HEK293 (cell line): ENCODE results near the gene NECTIN1.

Experiments used
- CTCF ChIA-PET: fragments of 350-600 bp; formaldehyde crosslinking; extraction: SDS; loops from one replicate; lab custom pipeline; 2021; ENCODE audit warnings: antibody characterized with exemption; lab: Yijun Ruan, JAX
- POLR2A ChIA-PET: fragments of 300-600 bp; formaldehyde crosslinking; extraction: SDS; loops from one replicate; lab custom pipeline; 2020; ENCODE audit warnings: antibody characterized with exemption, inconsistent platforms; lab: Yijun Ruan, JAX
- H3K27ac ChIP-seq: fragments of 200-500 bp; sonication (Bioruptor generic); 2 replicates; pipeline ENCODE4 v1.5.1; 2014; ENCODE audit warnings: low read depth, low read length, control low read depth, inconsistent platforms; ENCODE audit errors: extremely low read depth
- H3K36me3 ChIP-seq, 2 experiments: fragments of 200-500 bp in 1 of 2; sonication (Bioruptor generic) in 1 of 2; 1 replicate in 1 of 2; 2 replicates in 1 of 2; pipeline ENCODE4 v1.5.1; 2014 to 2017; ENCODE audit warnings: inconsistent platforms in 2 of 2, low read length in 2 of 2; ENCODE audit not compliant: control insufficient read depth in 2 of 2, insufficient read depth in 1 of 2
- H3K4me1 ChIP-seq: fragments of 200-500 bp; sonication (Bioruptor generic); 2 replicates; pipeline ENCODE4 v1.5.1; 2014; ENCODE audit warnings: mild to moderate bottlenecking, low read length, inconsistent platforms; ENCODE audit not compliant: control insufficient read depth, insufficient read depth
- H3K4me3 ChIP-seq: 2 replicates; pipeline ENCODE4 v1.5.1; 2011; ENCODE audit warnings: low read depth, mild to moderate bottlenecking, control low read depth, low read length, moderate library complexity
- H3K9me3 ChIP-seq: fragments of 200-500 bp; sonication (Bioruptor generic); 2 replicates; pipeline ENCODE4 v1.5.1; 2014; ENCODE audit warnings: low read depth, low read length, inconsistent platforms; ENCODE audit not compliant: control insufficient read depth, insufficient read depth
- ATF2 ChIP-seq: fragments of 450-650 bp; formaldehyde crosslinking; IDR thresholded peaks from 2 replicates; pipeline ENCODE4 v1.5.1; 2016; ENCODE audit warnings: missing biosample characterization, missing genetic modification characterization, low read depth
- BCL11B ChIP-seq: fragments of 450-650 bp; formaldehyde crosslinking; IDR thresholded peaks from 2 replicates; pipeline ENCODE4 v1.5.1; 2016; ENCODE audit warnings: low read depth, missing biosample characterization, missing genetic modification characterization
- EGR2 ChIP-seq: fragments of 450-650 bp; formaldehyde crosslinking; IDR thresholded peaks from 2 replicates; pipeline ENCODE4 v1.5.1; 2016; ENCODE audit warnings: low read depth, missing biosample characterization, missing genetic modification characterization
- GLI4 ChIP-seq: fragments of 450-650 bp; formaldehyde crosslinking; IDR thresholded peaks from 2 replicates; pipeline ENCODE4 v1.5.1; 2016; ENCODE audit warnings: missing biosample characterization, missing genetic modification characterization
- SCRT1 ChIP-seq: fragments of 450-650 bp; formaldehyde crosslinking; IDR thresholded peaks from 2 replicates; pipeline ENCODE4 v1.5.1; 2016; ENCODE audit warnings: missing biosample characterization, missing genetic modification characterization, borderline replicate concordance
- SP7 ChIP-seq: fragments of 450-650 bp; formaldehyde crosslinking; IDR thresholded peaks from 2 replicates; pipeline ENCODE4 v1.5.1; 2016; ENCODE audit warnings: missing biosample characterization, missing genetic modification characterization
- ZBTB7A ChIP-seq: fragments of 450-650 bp; formaldehyde crosslinking; IDR thresholded peaks from 2 replicates; pipeline ENCODE4 v1.5.1; 2016; ENCODE audit warnings: low read depth, missing biosample characterization, missing genetic modification characterization
- ZFHX2 ChIP-seq: fragments of 450-650 bp; formaldehyde crosslinking; conservative IDR thresholded peaks from 2 replicates; pipeline ENCODE4 v1.5.1; 2016; ENCODE audit warnings: missing biosample characterization, missing genetic modification characterization
- ZIC2 ChIP-seq: fragments of 450-650 bp; formaldehyde crosslinking; IDR thresholded peaks from 2 replicates; pipeline ENCODE4 v1.5.1; 2016; ENCODE audit warnings: missing biosample characterization, missing genetic modification characterization
- ZNF146 ChIP-seq: fragments of 450-650 bp; formaldehyde crosslinking; IDR thresholded peaks from 2 replicates; pipeline ENCODE4 v1.5.1; 2016; ENCODE audit warnings: missing biosample characterization, missing genetic modification characterization
- ZNF174 ChIP-seq: fragments of 450-650 bp; formaldehyde crosslinking; IDR thresholded peaks from 2 replicates; pipeline ENCODE4 v1.5.0; 2017; ENCODE audit warnings: missing biosample characterization, mild to moderate bottlenecking, missing genetic modification characterization
- ZNF23 ChIP-seq: fragments of 450-650 bp; formaldehyde crosslinking; IDR thresholded peaks from 2 replicates; pipeline ENCODE4 v1.5.1; 2016; ENCODE audit warnings: missing biosample characterization, missing genetic modification characterization, borderline replicate concordance
- ZNF280D ChIP-seq: fragments of 450-650 bp; formaldehyde crosslinking; IDR thresholded peaks from 2 replicates; pipeline ENCODE4 v1.5.1; 2016; ENCODE audit warnings: missing biosample characterization, missing genetic modification characterization
- ZNF341 ChIP-seq: fragments of 450-650 bp; formaldehyde crosslinking; IDR thresholded peaks from 2 replicates; pipeline ENCODE4; 2016; ENCODE audit warnings: low read depth, missing biosample characterization, missing genetic modification characterization
- ZNF391 ChIP-seq: fragments of 450-650 bp; formaldehyde crosslinking; IDR thresholded peaks from 2 replicates; pipeline ENCODE4 v1.5.1; 2016; ENCODE audit warnings: low read depth, missing biosample characterization, missing genetic modification characterization, borderline replicate concordance
- ZNF621 ChIP-seq: fragments of 450-650 bp; formaldehyde crosslinking; IDR thresholded peaks from 2 replicates; pipeline ENCODE4 v1.5.1; 2017; ENCODE audit warnings: missing biosample characterization, missing genetic modification characterization
- ZNF677 ChIP-seq: fragments of 450-650 bp; IDR thresholded peaks from 2 replicates; pipeline ENCODE4 v1.5.0; 2018; ENCODE audit warnings: missing biosample characterization, mild to moderate bottlenecking, missing genetic modification characterization, moderate library complexity
- ZSCAN4 ChIP-seq: fragments of 450-650 bp; formaldehyde crosslinking; IDR thresholded peaks from 2 replicates; pipeline ENCODE4 v1.5.1; 2017; ENCODE audit warnings: missing biosample characterization, missing genetic modification characterization

Gene NECTIN1

DNA sequence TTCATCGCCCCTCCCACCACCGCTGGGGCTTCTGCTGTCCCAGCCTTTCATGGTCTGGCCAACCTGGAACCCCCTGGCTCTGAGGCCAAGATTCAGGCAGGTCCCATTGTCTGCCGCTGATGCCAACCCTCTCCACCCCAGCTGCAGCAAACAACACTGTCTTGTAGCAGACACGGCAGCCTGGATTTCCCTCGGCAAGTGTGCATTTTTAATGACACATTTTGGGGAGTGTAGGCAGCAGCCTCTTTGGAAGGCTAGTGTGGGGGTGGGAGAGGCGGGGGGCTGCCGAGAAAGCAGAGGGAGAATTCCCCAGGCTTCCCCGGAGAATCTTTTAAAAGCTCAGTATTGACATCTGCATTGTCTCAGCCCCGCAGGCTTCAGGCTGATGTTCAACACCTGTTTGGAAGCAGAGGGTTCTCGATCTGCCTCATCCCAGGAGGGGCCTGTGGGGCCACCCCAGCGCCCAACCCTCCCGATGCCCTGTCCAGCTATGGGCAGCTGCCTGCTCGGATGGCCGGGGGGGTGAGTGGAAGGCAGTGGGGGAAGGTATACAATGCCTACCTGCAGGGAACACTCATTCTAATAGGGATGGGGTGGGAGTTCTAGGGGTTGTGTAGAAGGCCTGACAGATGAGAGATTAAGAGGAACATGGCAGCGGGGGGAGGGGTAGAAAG is 41.5 kb downstream of the NECTIN1 start:
- H3K36me3 ChIP-seq, result no peaks in the 10 kb centered on the region
- H3K4me3 ChIP-seq, result no peak overlapping the region
- CTCF ChIA-PET, result interaction anchor here (0.7 kb wide), 1 partner anchor 64 kb away, joined by 4 read pairs; no protein-coding TSS in a partner anchor
- POLR2A ChIA-PET, result no interaction called here
- no peaks in the 10 kb centered on the region for H3K9me3 ChIP-seq
- no peak overlapping the region for H3K27ac ChIP-seq
- TF ChIP-seq GLI4, result no peak
- no peak for TF ChIP-seq ZBTB7A
- H3K4me1 ChIP-seq, result no peaks in the 10 kb centered on the region

DNA sequence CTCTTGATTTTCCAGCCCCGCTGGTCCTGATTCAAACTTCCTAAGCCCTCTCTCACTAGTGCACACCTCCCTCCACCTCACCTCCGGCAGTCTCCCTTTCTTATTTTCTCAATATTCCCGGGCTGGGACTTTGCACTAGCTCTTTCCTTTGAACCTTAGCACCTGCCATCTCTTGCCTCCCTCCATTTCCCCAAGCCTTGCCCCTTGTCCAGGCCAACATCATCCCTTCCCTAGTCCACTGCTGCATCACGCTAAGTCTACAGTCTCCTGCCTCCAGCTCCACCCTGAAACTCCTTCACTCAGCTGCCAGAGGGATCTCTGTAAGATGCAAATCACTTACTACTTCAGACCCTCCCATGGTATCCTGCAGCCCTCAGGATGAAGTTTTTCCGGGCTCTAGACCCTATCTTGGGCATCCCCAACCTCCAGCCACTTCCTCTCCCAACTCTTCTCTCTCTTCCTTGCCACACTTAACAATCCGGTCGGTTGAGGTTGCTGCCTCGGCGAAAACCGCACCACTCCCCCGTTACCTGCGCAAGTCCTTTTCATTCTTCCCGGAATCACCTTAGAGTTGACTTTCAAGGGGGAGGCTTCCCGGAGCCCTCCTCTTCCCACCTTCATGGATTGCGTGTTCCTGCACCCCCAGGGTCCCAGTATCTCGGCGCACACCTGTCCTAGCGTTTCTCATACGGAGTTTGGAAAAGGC is 42.7 kb downstream of the NECTIN1 start:
- Histone ChIP-seq H3K9me3 (no peaks in the 10 kb centered on the region), H3K27ac (no peak overlapping the region), H3K4me3 (no peak overlapping the region), H3K36me3 (no peaks in the 10 kb centered on the region), H3K4me1 (no peaks in the 10 kb centered on the region)
- TF ChIP-seq ZNF280D (tag by site-specific recombination) (no peak), ATF2 (tag by site-specific recombination) (no peak), ZNF677 (tag by site-specific recombination) (no peak), BCL11B (tag by site-specific recombination) (no peak), ZNF174 (tag by site-specific recombination) (no peak), ZNF621 (tag by site-specific recombination) (no peak), ZNF391 (tag by site-specific recombination) (no peak)
- POLR2A ChIA-PET, result no interaction called here
- CTCF ChIA-PET, result interaction anchor here (1.2 kb wide), 1 partner anchor 8 kb away, joined by 4 read pairs; no protein-coding TSS in a partner anchor

DNA sequence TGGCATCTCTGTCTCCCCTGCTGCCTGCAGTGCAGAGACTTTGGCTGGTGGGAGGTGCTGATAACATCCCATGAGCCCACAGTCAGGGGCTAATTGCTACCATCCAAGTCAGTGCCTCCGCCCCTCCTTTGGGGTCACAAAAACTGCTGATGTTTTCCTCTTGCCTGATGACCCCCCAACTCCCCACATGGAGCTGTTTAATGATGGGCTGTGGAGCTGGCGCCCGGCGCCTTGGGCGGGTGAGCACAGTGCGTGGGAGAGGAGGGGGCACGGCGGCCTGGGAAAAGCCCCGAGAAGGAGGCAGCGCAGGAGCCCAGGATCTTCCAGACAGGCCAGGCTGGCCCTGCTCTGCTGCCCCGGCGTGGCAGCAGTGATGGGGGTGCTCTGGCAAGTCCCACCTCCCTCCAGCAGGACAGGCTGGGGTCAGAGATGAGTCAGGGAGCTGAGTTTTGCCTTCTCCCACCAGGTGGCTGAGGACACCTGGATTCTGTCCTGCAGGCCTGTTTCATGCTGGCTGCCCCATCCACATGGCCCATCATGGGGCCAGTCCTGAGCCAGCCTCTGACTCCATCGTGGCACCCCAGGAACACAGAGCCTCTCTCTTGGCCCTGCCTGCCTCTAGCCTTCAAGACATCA is 43.8 kb downstream of the NECTIN1 start:
- Histone ChIP-seq H3K9me3 (no peaks in the 10 kb centered on the region), H3K27ac (no peak overlapping the region), H3K4me1 (no peaks in the 10 kb centered on the region), H3K4me3 (no peak overlapping the region), H3K36me3 (no peaks in the 10 kb centered on the region)
- ChIA-PET CTCF (interaction anchor here (0.6 to 1.2 kb wide), 5 partner anchors 9 to 549 kb away, joined by 3 to 5 read pairs (median 4); no protein-coding TSS in a partner anchor), POLR2A (no interaction called here)
- TF ChIP-seq ZSCAN4 (tag by site-specific recombination) (no peak), SCRT1 (tag by site-specific recombination) (no peak), EGR2 (peak; percentile 41; the same call in 1 of the 2 replicates), ZIC2 (peak; percentile 91), ZNF146 (tag by site-specific recombination) (no peak), ZFHX2 (tag by site-specific recombination) (peak; percentile 45), ZNF23 (no peak), ZNF341 (tag by site-specific recombination) (peak; percentile 47), SP7 (0 out of 2 replicates have a peak, but pooled peaks have one; percentile 17)
